Measurements from ENCODE around the gene MRPS18A. TPM values are rescaled to one million over a fixed set of nuclear protein-coding genes. Genes with fewer than 3 reads are reported as not detected.

Gene MRPS18A
- total and polyA plus RNA-seq, 9 of the 15 experiments (the other 6 are each of a cell fraction or from before 2014, with no cell fraction given): 87.5 to 243 (median 125) TPM

- TF ChIP-seq TSHZ1 (CRISPR knock-in tag; IDR thresholded peaks at IDR 0.05) (no peak), PHF8 (IDR thresholded peaks at IDR 0.05; ENCODE audit: borderline replicate concordance, low read length) (no peak), ATF3 (IDR thresholded peaks at IDR 0.05) (no peak), ATF3 (CRISPR knock-in tag; conservative IDR thresholded peaks at IDR 0.05) (no peak), TRIM24 (IDR thresholded peaks at IDR 0.05) (no peak), SNIP1 (IDR thresholded peaks at IDR 0.05; ENCODE audit: low read depth) (no peak), PPARD (CRISPR knock-in tag; IDR thresholded peaks at IDR 0.05) (no peak), ZZZ3 (IDR thresholded peaks at IDR 0.05) (no peak), ZNF282 (CRISPR knock-in tag; IDR thresholded peaks at IDR 0.05) (no peak), E2F5 (CRISPR knock-in tag; IDR thresholded peaks at IDR 0.05) (no peak), MCM2 (IDR thresholded peaks at IDR 0.05; ENCODE audit: low read depth) (no peak), RFX1 (IDR thresholded peaks at IDR 0.05) (no peak), CUX1 (CRISPR knock-in tag; IDR thresholded peaks at IDR 0.05) (no peak), WHSC1 (IDR thresholded peaks at IDR 0.05; ENCODE audit: low read length) (no peak), GTF2B (IDR thresholded peaks at IDR 0.05; ENCODE audit: extremely low read depth, insufficient read length) (no peak), SRSF3 (IDR thresholded peaks at IDR 0.05; ENCODE audit: insufficient read depth, low read length) (no peak)
These were observed 63.5 kb downstream of the MRPS18A start (continued) for GRCh38 chr6:43623880-43624785.
